K562 treated with DMSO at 1 percent for 12 hours (cell line): ENCODE measurements around the gene TPSB2. TPM values are rescaled to one million over a fixed set of nuclear protein-coding genes. Genes with fewer than 3 reads are reported as not detected.

Source experiments
- total RNA-seq: library from RNA; unstranded; fragments of 300-600 nt; gene quantifications from 2 replicates; pipeline ENCODE4 v1.2.3, GENCODE V29; 2022; ENCODE audit not compliant: insufficient read depth

TPSB2 gene
- not detected in 2 replicates for total RNA-seq

DNA sequence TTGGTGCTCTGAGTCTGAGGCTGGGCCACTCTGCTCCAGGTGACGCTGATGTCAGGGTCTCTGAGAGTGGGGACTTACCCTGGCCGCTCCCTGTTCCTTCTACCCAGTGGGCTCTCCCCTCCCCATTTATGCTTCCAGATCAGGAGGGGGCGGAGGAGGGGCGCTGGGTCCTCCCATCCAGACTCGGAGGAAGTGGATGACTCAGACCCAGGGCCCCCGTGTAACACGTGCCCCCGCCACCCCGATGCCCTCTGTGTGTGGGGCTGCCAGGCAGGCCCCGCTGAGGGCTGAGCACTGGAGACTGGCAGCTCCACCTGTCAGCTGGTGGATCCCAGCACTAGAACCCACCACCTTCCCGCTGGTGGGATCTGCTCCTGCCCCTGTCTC lies at the start of gene TPSB2:
Gene TPSB2 (minus strand): TSS at position 101 of the 387 bp plus-strand sequence. CDS start 233 bp downstream, outside the sequence.

DNA sequence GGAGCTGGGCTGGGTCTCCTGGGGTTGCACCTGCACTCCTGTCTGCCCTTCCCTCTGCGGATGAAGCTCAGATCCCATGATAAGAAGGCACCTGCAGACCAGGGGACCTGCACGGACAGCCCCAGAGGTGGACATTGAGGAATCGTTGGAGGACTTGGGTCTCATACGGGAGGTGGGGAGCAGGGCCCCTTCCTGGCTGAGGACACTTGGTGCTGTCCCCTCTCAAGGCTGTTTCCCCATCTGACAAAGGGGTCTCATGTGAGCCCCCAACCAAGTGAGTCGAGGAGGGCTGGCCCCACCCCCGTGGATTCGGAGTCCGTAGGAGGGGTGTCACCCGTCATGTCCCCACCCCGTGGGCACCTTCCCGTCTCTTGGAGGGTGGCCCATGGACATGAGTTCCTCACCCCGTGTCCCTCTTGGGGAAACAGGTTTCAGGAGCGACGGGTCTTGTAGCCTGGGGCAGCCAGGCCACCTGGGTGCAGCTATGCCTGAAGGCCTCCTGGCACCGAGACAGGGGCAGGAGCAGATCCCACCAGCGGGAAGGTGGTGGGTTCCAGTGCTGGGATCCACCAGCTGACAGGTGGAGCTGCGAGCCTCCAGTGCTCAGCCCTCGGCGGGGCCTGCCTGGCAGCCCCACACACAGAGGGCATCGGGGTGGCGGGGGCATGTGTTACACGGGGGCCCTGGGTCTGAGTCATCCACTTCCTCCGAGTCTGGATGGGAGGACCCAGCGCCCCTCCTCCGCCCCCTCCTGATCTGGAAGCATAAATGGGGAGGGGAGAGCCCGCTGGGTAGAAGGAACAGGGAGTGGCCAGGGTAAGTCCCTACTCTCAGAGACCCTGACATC lies 25.5 kb upstream of the TPSB2 start, which contains the start of gene TPSD1:
Gene TPSD1 (plus strand): TSS at position 794 of the 847 bp plus-strand sequence. CDS start 212 bp downstream, outside the sequence.

DNA sequence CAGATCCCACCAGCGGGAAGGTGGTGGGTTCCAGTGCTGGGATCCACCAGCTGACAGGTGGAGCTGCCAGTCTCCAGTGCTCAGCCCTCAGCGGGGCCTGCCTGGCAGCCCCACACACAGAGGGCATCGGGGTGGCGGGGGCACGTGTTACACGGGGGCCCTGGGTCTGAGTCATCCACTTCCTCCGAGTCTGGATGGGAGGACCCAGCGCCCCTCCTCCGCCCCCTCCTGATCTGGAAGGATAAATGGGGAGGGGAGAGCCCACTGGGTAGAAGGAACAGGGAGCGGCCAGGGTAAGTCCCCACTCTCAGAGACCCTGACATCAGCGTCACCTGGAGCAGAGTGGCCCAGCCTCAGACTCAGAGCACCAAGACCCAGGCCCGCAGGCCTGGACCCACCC lies 10.5 kb upstream of the TPSB2 start, which contains the start of gene TPSAB1:
Gene TPSAB1 (plus strand): TSS at position 270 of the 400 bp plus-strand sequence. CDS start 234 bp downstream, outside the sequence.

GRCh38 chr16:1225051-1225451 lies 4.9 kb downstream of the TPSB2 start, which contains the start of gene TPSG1:
Gene TPSG1, minus strand, starts transcription at chr16:1225268. Its CDS starts 16 bp downstream, at chr16:1225252.

Other genes starting within 250 kb of the TPSB2 start
- gene SOX8, start 248.4 kb downstream of the TPSB2 start, total RNA-seq, result not detected in 2 replicates
- not detected in 2 replicates for gene SSTR5, start 157.4 kb downstream of the TPSB2 start, total RNA-seq
- gene C1QTNF8, start 133.9 kb downstream of the TPSB2 start, total RNA-seq, result not detected in 2 replicates
- 0.42 TPM in 1 of 2 replicates, not detected in the other for gene CACNA1H, start 77.1 kb downstream of the TPSB2 start, total RNA-seq
- gene TPSG1, start 4.9 kb downstream of the TPSB2 start, total RNA-seq, result not detected in 2 replicates
- not detected in 2 replicates for gene TPSAB1, start 10.5 kb upstream of the TPSB2 start, total RNA-seq
- gene TPSD1, start 25.9 kb upstream of the TPSB2 start, total RNA-seq, result not detected in 2 replicates
- 59.0 and 74.5 TPM in 2 replicates for gene UBE2I, start 79.5 kb upstream of the TPSB2 start, total RNA-seq
- 7.6 and 8.0 TPM in 2 replicates for gene BAIAP3, start 103.5 kb upstream of the TPSB2 start, total RNA-seq
- gene TSR3, start 121.7 kb upstream of the TPSB2 start, total RNA-seq, result 70.7 and 83.2 TPM in 2 replicates
- 34.2 and 34.8 TPM in 2 replicates for gene GNPTG, start 121.7 kb upstream of the TPSB2 start, total RNA-seq
- 8.7 and 22.3 TPM in 2 replicates for gene UNKL, start 184.5 kb upstream of the TPSB2 start, total RNA-seq
- 22.0 and 29.5 TPM in 2 replicates for gene UQCC4, start 190.6 kb upstream of the TPSB2 start, total RNA-seq
- gene PERCC1, start 200.9 kb upstream of the TPSB2 start, total RNA-seq, result not detected in 2 replicates
- gene CCDC154, start 214.4 kb upstream of the TPSB2 start, total RNA-seq, result 2.0 and 2.4 TPM in 2 replicates
- 93.1 and 166 TPM in 2 replicates for gene CLCN7, start 244.8 kb upstream of the TPSB2 start, total RNA-seq